Measurements from ENCODE around the gene FASTKD2. TPM values are rescaled to one million over a fixed set of nuclear protein-coding genes. Genes with fewer than 3 reads are reported as not detected.

The FASTKD2 gene
- total RNA-seq, 1 donor from 2014 or later: 35.8 TPM

DNA sequence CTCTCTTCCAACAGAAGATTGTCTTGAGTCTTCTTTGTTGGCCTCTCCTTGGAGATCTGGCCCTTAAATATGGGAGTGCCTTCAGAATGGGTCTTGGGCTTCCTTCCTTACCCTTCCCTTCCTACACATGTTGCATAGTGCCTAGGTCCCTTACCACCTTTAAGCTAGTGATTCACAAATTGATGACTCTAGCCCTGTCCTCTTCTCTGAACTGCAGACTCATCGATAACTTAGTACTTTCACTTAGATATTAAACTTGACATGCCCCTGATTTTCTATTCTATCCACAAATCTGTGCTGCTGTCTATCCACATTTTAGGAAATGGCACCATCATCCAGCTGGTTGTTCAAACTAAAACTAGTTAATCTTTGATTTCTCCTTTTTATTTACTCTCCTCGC lies 38.1 kb upstream of the FASTKD2 start:
- TF ChIP-seq, protein P1, sequence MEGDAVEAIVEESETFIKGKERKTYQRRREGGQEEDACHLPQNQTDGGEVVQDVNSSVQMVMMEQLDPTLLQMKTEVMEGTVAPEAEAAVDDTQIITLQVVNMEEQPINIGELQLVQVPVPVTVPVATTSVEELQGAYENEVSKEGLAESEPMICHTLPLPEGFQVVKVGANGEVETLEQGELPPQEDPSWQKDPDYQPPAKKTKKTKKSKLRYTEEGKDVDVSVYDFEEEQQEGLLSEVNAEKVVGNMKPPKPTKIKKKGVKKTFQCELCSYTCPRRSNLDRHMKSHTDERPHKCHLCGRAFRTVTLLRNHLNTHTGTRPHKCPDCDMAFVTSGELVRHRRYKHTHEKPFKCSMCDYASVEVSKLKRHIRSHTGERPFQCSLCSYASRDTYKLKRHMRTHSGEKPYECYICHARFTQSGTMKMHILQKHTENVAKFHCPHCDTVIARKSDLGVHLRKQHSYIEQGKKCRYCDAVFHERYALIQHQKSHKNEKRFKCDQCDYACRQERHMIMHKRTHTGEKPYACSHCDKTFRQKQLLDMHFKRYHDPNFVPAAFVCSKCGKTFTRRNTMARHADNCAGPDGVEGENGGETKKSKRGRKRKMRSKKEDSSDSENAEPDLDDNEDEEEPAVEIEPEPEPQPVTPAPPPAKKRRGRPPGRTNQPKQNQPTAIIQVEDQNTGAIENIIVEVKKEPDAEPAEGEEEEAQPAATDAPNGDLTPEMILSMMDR (IDR thresholded peaks at IDR 0.05; ENCODE audit: insufficient read depth, low read length, poor library complexity, severe bottlenecking): no peak

GRCh38 chr2:206728277-206729199 lies 36.9 kb upstream of the FASTKD2 start:
- Histone ChIP-seq H3K27me3 (ENCODE audit: control insufficient read depth, insufficient read depth, low read length) (no peaks in the 10 kb centered on the region), H3K36me3 (ENCODE audit: control insufficient read depth, insufficient read depth, low read length) (no peaks in the 10 kb centered on the region), H3K4me3 (ENCODE audit: low read depth, low read length) (no peak overlapping the region)
- no peak for DNase-seq (ENCODE audit: low read depth)
- TF ChIP-seq, protein P1 (IDR thresholded peaks at IDR 0.05; ENCODE audit: insufficient read depth, low read length, poor library complexity, severe bottlenecking): no peak

More for the DNA sequence above, 38.1 kb upstream of the FASTKD2 start:
- no peak for DNase-seq (ENCODE audit: low read depth)
- H3K4me3 ChIP-seq (ENCODE audit: low read depth, low read length): no peak overlapping the region
- H3K36me3 ChIP-seq (ENCODE audit: control insufficient read depth, insufficient read depth, low read length): no peaks in the 10 kb centered on the region
- no peaks in the 10 kb centered on the region for H3K27me3 ChIP-seq (ENCODE audit: control insufficient read depth, insufficient read depth, low read length)

- no peaks in the 10 kb centered on the region for H3K27me3 ChIP-seq (ENCODE audit: control insufficient read depth, insufficient read depth, low read length)
- no peak overlapping the region for H3K4me3 ChIP-seq (ENCODE audit: low read depth, low read length)
- TF ChIP-seq, protein P1 (IDR thresholded peaks at IDR 0.05; ENCODE audit: insufficient read depth, low read length, poor library complexity, severe bottlenecking): no peak
- H3K36me3 ChIP-seq (ENCODE audit: control insufficient read depth, insufficient read depth, low read length): no peaks in the 10 kb centered on the region
- DNase-seq (ENCODE audit: low read depth): no peak
These were observed 32.1 kb upstream of the FASTKD2 start for GRCh38 chr2:206733341-206733740.

DNA sequence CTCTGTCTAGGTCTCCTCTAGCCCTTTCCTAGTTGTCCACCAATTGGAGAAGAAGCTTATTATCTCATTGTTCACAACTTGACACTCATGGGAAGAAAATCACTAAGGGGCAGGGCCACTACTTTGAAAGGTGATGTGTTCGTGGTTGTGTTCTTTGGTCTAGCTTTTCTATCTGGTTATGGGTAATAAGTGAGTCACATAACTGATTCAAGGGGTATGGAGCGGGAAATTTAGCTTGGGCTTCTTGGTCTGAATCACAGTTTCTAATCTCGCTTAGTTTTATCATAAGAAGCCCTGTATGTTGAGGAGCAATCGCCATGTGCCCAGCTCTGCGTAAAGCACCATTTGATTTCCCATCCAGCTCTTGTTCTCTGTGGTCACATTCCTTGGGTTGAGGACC lies 28.5 kb upstream of the FASTKD2 start:
- H3K4me3 ChIP-seq (ENCODE audit: low read depth, low read length): no peak overlapping the region
- H3K36me3 ChIP-seq (ENCODE audit: control insufficient read depth, insufficient read depth, low read length): no peaks in the 10 kb centered on the region
- TF ChIP-seq, protein P1 (IDR thresholded peaks at IDR 0.05; ENCODE audit: insufficient read depth, low read length, poor library complexity, severe bottlenecking): no peak
- no peaks in the 10 kb centered on the region for H3K27me3 ChIP-seq (ENCODE audit: control insufficient read depth, insufficient read depth, low read length)
- DNase-seq (ENCODE audit: low read depth): no peak

GRCh38 chr2:206739271-206739670 lies 26.1 kb upstream of the FASTKD2 start:
- TF ChIP-seq, protein P1 (IDR thresholded peaks at IDR 0.05; ENCODE audit: insufficient read depth, low read length, poor library complexity, severe bottlenecking): no peak
- no peak overlapping the region for H3K4me3 ChIP-seq (ENCODE audit: low read depth, low read length)
- no peak for DNase-seq (ENCODE audit: low read depth)

More at GRCh38 chr2:206739271-206739670, 26.1 kb upstream of the FASTKD2 start:
- Histone ChIP-seq H3K36me3 (ENCODE audit: control insufficient read depth, insufficient read depth, low read length) (no peaks in the 10 kb centered on the region), H3K27me3 (ENCODE audit: control insufficient read depth, insufficient read depth, low read length) (no peaks in the 10 kb centered on the region)

All from kidney epithelial cell (primary cell).